ENCODE data around the gene ZNF106. TPM values are rescaled to one million over a fixed set of nuclear protein-coding genes. Genes with fewer than 3 reads are reported as not detected.

The ZNF106 gene
- total RNA-seq, 4 donors from 2014 or later, result 42.9 to 54.8 (median 50.3) TPM

GRCh38 chr15:42510258-42511006 is 19.5 kb upstream of the ZNF106 start:
- Histone ChIP-seq H3K4me1 (peaks cover 3 to 7% of the 10 kb centered on the region in 2 donors), H3K9me3 (no peaks in the 10 kb centered on the region), H3K4me3 (replicated peaks in 1 of 3) (no peak overlapping the region), H3K27ac (no peak overlapping the region), H3K36me3 (peaks cover 9 to 12% of the 10 kb centered on the region in 2 donors), H3K27me3 (no peaks in the 10 kb centered on the region)
- intact Hi-C loops (cut with DNase I), result no loop called here
- WGBS, 2 donors, result 92 to 95% methylated on average over 4 of the region's 4 CpGs
- no peak for DNase-seq
- TF ChIP-seq, protein P1, sequence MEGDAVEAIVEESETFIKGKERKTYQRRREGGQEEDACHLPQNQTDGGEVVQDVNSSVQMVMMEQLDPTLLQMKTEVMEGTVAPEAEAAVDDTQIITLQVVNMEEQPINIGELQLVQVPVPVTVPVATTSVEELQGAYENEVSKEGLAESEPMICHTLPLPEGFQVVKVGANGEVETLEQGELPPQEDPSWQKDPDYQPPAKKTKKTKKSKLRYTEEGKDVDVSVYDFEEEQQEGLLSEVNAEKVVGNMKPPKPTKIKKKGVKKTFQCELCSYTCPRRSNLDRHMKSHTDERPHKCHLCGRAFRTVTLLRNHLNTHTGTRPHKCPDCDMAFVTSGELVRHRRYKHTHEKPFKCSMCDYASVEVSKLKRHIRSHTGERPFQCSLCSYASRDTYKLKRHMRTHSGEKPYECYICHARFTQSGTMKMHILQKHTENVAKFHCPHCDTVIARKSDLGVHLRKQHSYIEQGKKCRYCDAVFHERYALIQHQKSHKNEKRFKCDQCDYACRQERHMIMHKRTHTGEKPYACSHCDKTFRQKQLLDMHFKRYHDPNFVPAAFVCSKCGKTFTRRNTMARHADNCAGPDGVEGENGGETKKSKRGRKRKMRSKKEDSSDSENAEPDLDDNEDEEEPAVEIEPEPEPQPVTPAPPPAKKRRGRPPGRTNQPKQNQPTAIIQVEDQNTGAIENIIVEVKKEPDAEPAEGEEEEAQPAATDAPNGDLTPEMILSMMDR (IDR thresholded peaks at IDR 0.05), result no peak
- no peak for TF ChIP-seq POLR2A (IDR thresholded peaks at IDR 0.05)

GRCh38 chr15:42508263-42508690 is 17.3 kb upstream of the ZNF106 start:
- Histone ChIP-seq H3K27me3 (no peaks in the 10 kb centered on the region), H3K4me1 (peaks cover 10 to 16% of the 10 kb centered on the region in 2 donors), H3K36me3 (no peaks in the 10 kb centered on the region), H3K27ac (no peak overlapping the region), H3K9me3 (no peaks in the 10 kb centered on the region), H3K4me3 (replicated peaks in 1 of 3) (no peak overlapping the region)
- DNase-seq, result no peak
- TF ChIP-seq, protein P1 (IDR thresholded peaks at IDR 0.05), result no peak
- no peak for TF ChIP-seq POLR2A (IDR thresholded peaks at IDR 0.05)
- intact Hi-C loops (cut with DNase I), result loop anchor here (5.0 kb wide), 1 partner anchor 139 kb away; no protein-coding TSS in a partner anchor
- 69 to 76% methylated on average over 9 of the region's 9 CpGs for WGBS, 2 donors

GRCh38 chr15:42507514-42507913 is 16.6 kb upstream of the ZNF106 start:
- Histone ChIP-seq H3K27me3 (no peaks in the 10 kb centered on the region), H3K9me3 (no peaks in the 10 kb centered on the region), H3K36me3 (no peaks in the 10 kb centered on the region), H3K4me3 (replicated peaks in 1 of 3) (no peak overlapping the region), H3K4me1 (peaks cover 10 to 16% of the 10 kb centered on the region in 2 donors), H3K27ac (no peak overlapping the region)
- intact Hi-C loops (cut with DNase I), result loop anchor here (5.0 kb wide), 1 partner anchor 140 kb away; no protein-coding TSS in a partner anchor
- TF ChIP-seq, protein P1 (IDR thresholded peaks at IDR 0.05), result no peak
- TF ChIP-seq POLR2A (IDR thresholded peaks at IDR 0.05), result no peak
- no peak for DNase-seq
- 93% methylated on average over 4 of the region's 4 CpGs for WGBS, 2 donors

DNA sequence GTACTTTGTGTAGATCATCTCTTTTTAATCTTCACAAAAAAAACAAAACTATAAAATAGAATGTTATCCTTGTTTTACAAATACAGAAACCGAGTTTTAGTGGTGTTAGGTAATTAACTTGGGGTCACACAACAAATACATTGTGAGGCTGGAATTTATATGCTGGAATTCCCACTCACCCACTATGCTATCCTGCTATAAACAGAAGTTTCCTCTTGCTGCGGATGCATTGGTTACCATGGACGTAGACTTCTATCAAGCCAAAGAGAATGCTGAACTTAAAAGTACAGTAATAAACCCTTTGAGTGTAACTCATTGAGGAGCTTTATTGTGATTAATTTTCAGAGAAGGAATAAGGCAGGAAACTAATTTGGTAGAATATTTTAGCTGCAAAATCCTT is 13.7 kb upstream of the ZNF106 start:
- Histone ChIP-seq H3K27me3 (no peaks in the 10 kb centered on the region), H3K4me3 (replicated peaks in 1 of 3) (no peak overlapping the region), H3K4me1 (peaks cover 15 to 16% of the 10 kb centered on the region in 2 donors), H3K27ac (peak overlapping the region in 1 of 3 donors; percentile 31), H3K36me3 (no peaks in the 10 kb centered on the region), H3K9me3 (no peaks in the 10 kb centered on the region)
- TF ChIP-seq, protein P1 (IDR thresholded peaks at IDR 0.05), result no peak
- TF ChIP-seq POLR2A (IDR thresholded peaks at IDR 0.05), result no peak
- DNase-seq, result no peak
- intact Hi-C loops (cut with DNase I), result loop anchor here (5.0 kb wide), 1 partner anchor 143 kb away; no protein-coding TSS in a partner anchor
- 68 to 71% methylated on average over 3 of the region's 3 CpGs for WGBS, 2 donors

GRCh38 chr15:42503825-42504224 is 12.9 kb upstream of the ZNF106 start:
- DNase-seq, result no peak
- Histone ChIP-seq H3K4me3 (replicated peaks in 1 of 3) (no peak overlapping the region), H3K27me3 (no peaks in the 10 kb centered on the region), H3K36me3 (no peaks in the 10 kb centered on the region), H3K4me1 (peaks cover 23 to 25% of the 10 kb centered on the region in 2 donors), H3K9me3 (no peaks in the 10 kb centered on the region), H3K27ac (no peak overlapping the region)
- no peak for TF ChIP-seq POLR2A (IDR thresholded peaks at IDR 0.05)
- TF ChIP-seq, protein P1 (IDR thresholded peaks at IDR 0.05), result no peak
- WGBS, 2 donors, result 86 to 90% methylated on average over 1 of the region's 1 CpG
- intact Hi-C loops (cut with DNase I), result no loop called here
